ENCODE results near the gene OVCA2. TPM values are rescaled to one million over a fixed set of nuclear protein-coding genes. Genes with fewer than 3 reads are reported as not detected.
A peak's percentile ranks its signal among the peaks of the same experiment; 100 is the strongest.

Gene OVCA2
- total RNA-seq, 1 experiment from 2014 or later: 33.5 TPM

GRCh38 chr17:1997289-1997926, 44.4 kb upstream of the OVCA2 start:
- POLR2A ChIA-PET: interaction anchor here (0.6 kb wide), 1 partner anchor 65 kb away, joined by 3 read pairs; no protein-coding TSS in a partner anchor
- H3K36me3 Mint-ChIP-seq (ENCODE audit: insufficient read depth, unreplicated experiment): peaks cover 4% of the 10 kb centered on the region
- peak overlapping the region; percentile 86 for H3K27ac Mint-ChIP-seq (ENCODE audit: low read depth, unreplicated experiment)
- intact Hi-C loops (cut with micrococcal nuclease): no loop called here
- peaks cover 21% of the 10 kb centered on the region for H3K4me1 Mint-ChIP-seq (ENCODE audit: insufficient read depth, unreplicated experiment)
- no peak overlapping the region for H3K4me3 Mint-ChIP-seq (ENCODE audit: unreplicated experiment)
- no peak for TF ChIP-seq CTCF (IDR thresholded peaks at IDR 0.05; ENCODE audit: unreplicated experiment)
- H3K27me3 Mint-ChIP-seq (ENCODE audit: insufficient read depth, unreplicated experiment): no peaks in the 10 kb centered on the region
- BruUV-seq (replicated peaks): no TSS peak
- CTCF ChIA-PET: no interaction called here
- peak; percentile 19 for DNase-seq (ENCODE audit: unreplicated experiment)
- no peaks in the 10 kb centered on the region for H3K9me3 Mint-ChIP-seq (ENCODE audit: unreplicated experiment)

GRCh38 chr17:1997927-1998742, 43.7 kb upstream of the OVCA2 start:
- no peak overlapping the region for H3K4me3 Mint-ChIP-seq (ENCODE audit: unreplicated experiment)
- POLR2A ChIA-PET: no interaction called here

GRCh38 chr17:1999557-2000251, 42.1 kb upstream of the OVCA2 start:
- POLR2A ChIA-PET: interaction anchor here (0.8 to 1.5 kb wide), 8 partner anchors 12 to 91 kb away, joined by 3 to 8 read pairs (median 4); no protein-coding TSS in a partner anchor

More at GRCh38 chr17:1997927-1998742, 43.7 kb upstream of the OVCA2 start:
- intact Hi-C loops (cut with micrococcal nuclease): no loop called here
- no peaks in the 10 kb centered on the region for H3K9me3 Mint-ChIP-seq (ENCODE audit: unreplicated experiment)
- no peaks in the 10 kb centered on the region for H3K27me3 Mint-ChIP-seq (ENCODE audit: insufficient read depth, unreplicated experiment)
- CTCF ChIA-PET: interaction anchor here (1.3 kb wide), 1 partner anchor 26 kb away, joined by 4 read pairs; no protein-coding TSS in a partner anchor
- TF ChIP-seq CTCF (IDR thresholded peaks at IDR 0.05; ENCODE audit: unreplicated experiment): no peak
- no peak overlapping the region for H3K27ac Mint-ChIP-seq (ENCODE audit: low read depth, unreplicated experiment)
- no peak for DNase-seq (ENCODE audit: unreplicated experiment)
- peaks cover 21% of the 10 kb centered on the region for H3K4me1 Mint-ChIP-seq (ENCODE audit: insufficient read depth, unreplicated experiment)
- H3K36me3 Mint-ChIP-seq (ENCODE audit: insufficient read depth, unreplicated experiment): peaks cover 4% of the 10 kb centered on the region
- BruUV-seq (replicated peaks): no TSS peak

More at GRCh38 chr17:1999557-2000251, 42.1 kb upstream of the OVCA2 start:
- Mint-ChIP-seq H3K27ac (ENCODE audit: low read depth, unreplicated experiment) (peak overlapping the region; percentile 61), H3K4me3 (ENCODE audit: unreplicated experiment) (peak overlapping the region; percentile 7), H3K9me3 (ENCODE audit: unreplicated experiment) (no peaks in the 10 kb centered on the region), H3K36me3 (ENCODE audit: insufficient read depth, unreplicated experiment) (peaks cover 4% of the 10 kb centered on the region), H3K27me3 (ENCODE audit: insufficient read depth, unreplicated experiment) (no peaks in the 10 kb centered on the region), H3K4me1 (ENCODE audit: insufficient read depth, unreplicated experiment) (peaks cover 21% of the 10 kb centered on the region)
- no peak for TF ChIP-seq CTCF (IDR thresholded peaks at IDR 0.05; ENCODE audit: unreplicated experiment)
- intact Hi-C loops (cut with micrococcal nuclease): no loop called here
- BruUV-seq (replicated peaks): no TSS peak
- CTCF ChIA-PET: interaction anchor here (0.7 to 1.5 kb wide), 3 partner anchors 12 to 91 kb away, joined by 3 to 4 read pairs (median 3); partner anchors contain the start of gene RTN4RL1
- no peak for DNase-seq (ENCODE audit: unreplicated experiment)
